ENCODE data around the gene GALNT1. TPM values are rescaled to one million over a fixed set of nuclear protein-coding genes. Genes with fewer than 3 reads are reported as not detected.

The GALNT1 gene
- total RNA-seq, 4 donors from 2014 or later: 47.6 to 129 (median 73.5) TPM

DNA sequence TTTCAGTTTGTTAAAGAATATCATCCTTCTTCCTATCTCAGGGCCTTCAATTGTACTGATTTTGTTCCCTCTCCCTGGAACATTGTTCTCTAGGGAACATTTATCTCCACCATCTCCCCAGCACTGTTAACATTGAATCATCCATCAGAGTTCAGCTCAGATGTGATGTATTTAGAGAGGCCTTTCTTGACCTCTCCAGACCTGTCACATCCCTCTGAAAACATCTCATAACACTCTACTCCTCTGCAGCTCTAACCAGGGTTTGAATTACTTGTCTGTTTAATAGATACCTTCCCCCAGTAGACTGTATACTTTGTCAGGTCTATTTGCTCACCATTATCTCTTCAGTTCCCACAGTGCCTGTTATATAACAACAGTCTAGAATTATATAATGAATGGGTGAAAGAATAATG, 98.6 kb downstream of the GALNT1 start:
- H3K36me3 ChIP-seq: peaks cover 0 to 77% (median 7%) of the 10 kb centered on the region in 3 donors
- intact Hi-C loops (cut with DNase I): no loop called here
- no peak for DNase-seq
- TF ChIP-seq POLR2A (IDR thresholded peaks at IDR 0.05): no peak
- TF ChIP-seq, protein P1, sequence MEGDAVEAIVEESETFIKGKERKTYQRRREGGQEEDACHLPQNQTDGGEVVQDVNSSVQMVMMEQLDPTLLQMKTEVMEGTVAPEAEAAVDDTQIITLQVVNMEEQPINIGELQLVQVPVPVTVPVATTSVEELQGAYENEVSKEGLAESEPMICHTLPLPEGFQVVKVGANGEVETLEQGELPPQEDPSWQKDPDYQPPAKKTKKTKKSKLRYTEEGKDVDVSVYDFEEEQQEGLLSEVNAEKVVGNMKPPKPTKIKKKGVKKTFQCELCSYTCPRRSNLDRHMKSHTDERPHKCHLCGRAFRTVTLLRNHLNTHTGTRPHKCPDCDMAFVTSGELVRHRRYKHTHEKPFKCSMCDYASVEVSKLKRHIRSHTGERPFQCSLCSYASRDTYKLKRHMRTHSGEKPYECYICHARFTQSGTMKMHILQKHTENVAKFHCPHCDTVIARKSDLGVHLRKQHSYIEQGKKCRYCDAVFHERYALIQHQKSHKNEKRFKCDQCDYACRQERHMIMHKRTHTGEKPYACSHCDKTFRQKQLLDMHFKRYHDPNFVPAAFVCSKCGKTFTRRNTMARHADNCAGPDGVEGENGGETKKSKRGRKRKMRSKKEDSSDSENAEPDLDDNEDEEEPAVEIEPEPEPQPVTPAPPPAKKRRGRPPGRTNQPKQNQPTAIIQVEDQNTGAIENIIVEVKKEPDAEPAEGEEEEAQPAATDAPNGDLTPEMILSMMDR (IDR thresholded peaks at IDR 0.05): no peak
- no peak overlapping the region for H3K27ac ChIP-seq
- H3K4me3 ChIP-seq: no peak overlapping the region
- no peaks in the 10 kb centered on the region for H3K9me3 ChIP-seq
- H3K27me3 ChIP-seq: no peaks in the 10 kb centered on the region
- no peaks in the 10 kb centered on the region for H3K4me1 ChIP-seq

DNA sequence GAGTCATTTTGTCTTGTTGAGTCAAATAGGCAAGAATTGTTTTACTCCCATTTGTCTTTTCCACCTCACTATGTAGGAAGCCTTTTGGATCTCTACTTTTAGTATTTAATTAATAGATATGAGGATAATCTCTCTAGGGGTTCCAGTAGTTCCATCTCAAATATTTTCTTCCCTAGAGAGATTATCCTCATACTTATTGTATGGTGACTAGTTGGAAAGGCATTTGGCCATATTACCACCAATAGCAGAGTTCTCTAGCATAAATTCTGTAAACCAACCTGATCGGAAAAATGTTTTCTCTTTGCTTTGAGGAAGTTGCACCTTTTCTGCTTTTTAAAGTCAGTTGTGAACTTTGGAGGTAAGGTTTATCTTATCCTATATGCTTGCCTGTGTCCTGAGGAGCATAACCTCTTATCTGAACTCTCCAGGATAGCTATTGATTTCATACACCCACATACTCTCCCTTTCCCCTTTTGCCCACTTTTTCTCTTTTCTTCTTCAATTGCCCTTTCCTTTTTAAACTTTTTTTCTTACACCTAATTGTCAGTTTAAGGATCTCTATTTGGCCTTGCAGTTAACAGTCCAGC, 100.8 kb downstream of the GALNT1 start:
- 44 to 96% methylated on average over 1 of the region's 1 CpG for WGBS, 2 donors
- Histone ChIP-seq H3K36me3 (peaks cover 0 to 83% (median 7%) of the 10 kb centered on the region in 3 donors), H3K27ac (no peak overlapping the region), H3K4me3 (no peak overlapping the region), H3K4me1 (no peaks in the 10 kb centered on the region), H3K9me3 (no peaks in the 10 kb centered on the region), H3K27me3 (no peaks in the 10 kb centered on the region)
- no peak for DNase-seq
- intact Hi-C loops (cut with DNase I): no loop called here
- TF ChIP-seq, protein P1 (IDR thresholded peaks at IDR 0.05): no peak
- TF ChIP-seq POLR2A (IDR thresholded peaks at IDR 0.05): no peak

DNA sequence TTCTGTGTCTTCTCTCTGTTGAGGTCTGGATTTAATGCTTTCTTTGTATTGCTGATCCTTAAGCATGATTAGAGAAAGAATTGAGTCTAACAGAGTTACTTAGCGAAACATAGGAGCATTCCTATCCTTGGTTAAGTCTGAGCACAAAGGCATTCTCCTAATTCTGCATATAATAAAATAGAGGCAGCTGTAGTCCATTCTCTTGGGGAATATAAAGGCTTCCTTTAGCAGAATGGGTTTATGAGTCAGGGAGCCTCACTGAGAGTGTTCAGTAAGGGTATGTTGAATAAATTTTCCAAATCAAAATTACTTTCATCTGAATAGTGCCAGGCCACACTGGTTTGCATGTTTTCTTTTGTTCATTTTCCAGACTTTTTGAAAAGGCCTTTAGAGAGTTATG, 101.5 kb downstream of the GALNT1 start:
- Histone ChIP-seq H3K36me3 (peaks cover 0 to 81% (median 7%) of the 10 kb centered on the region in 3 donors), H3K27ac (no peak overlapping the region), H3K4me3 (no peak overlapping the region), H3K4me1 (no peaks in the 10 kb centered on the region), H3K27me3 (no peaks in the 10 kb centered on the region), H3K9me3 (no peaks in the 10 kb centered on the region)
- DNase-seq: no peak
- WGBS, 2 donors: 77 to 93% methylated on average over 1 of the region's 1 CpG
- TF ChIP-seq POLR2A (IDR thresholded peaks at IDR 0.05): no peak
- TF ChIP-seq, protein P1 (IDR thresholded peaks at IDR 0.05): no peak
- intact Hi-C loops (cut with DNase I): no loop called here

DNA sequence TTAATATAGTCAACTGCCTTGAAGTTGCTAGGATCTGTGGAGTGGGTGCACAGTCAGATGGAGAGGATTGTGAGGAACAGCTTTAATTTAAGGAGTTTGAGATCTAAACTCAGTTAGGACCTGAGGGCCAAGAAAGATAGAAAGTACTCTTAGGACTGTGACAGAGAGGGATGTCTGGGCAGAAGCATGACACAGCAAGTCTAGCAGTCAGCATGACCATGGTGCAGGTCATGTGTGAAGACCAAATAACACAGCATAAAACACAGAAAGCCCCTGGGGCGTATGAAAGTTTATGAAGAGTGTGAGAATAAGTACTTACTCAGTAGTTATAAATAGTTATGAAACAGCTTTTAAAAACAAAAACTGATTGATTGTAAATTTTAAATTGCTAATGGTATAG, 107.2 kb downstream of the GALNT1 start:
- H3K27me3 ChIP-seq: no peaks in the 10 kb centered on the region
- peaks cover 0 to 65% (median 0%) of the 10 kb centered on the region in 3 donors for H3K36me3 ChIP-seq
- intact Hi-C loops (cut with DNase I): no loop called here
- 40 to 59% methylated on average over 1 of the region's 1 CpG for WGBS, 2 donors
- H3K27ac ChIP-seq: no peak overlapping the region
- no peak for DNase-seq
- H3K4me1 ChIP-seq: no peaks in the 10 kb centered on the region
- H3K9me3 ChIP-seq: no peaks in the 10 kb centered on the region
- no peak overlapping the region for H3K4me3 ChIP-seq
- no peak for TF ChIP-seq POLR2A (IDR thresholded peaks at IDR 0.05)
- TF ChIP-seq, protein P1 (IDR thresholded peaks at IDR 0.05): no peak

DNA sequence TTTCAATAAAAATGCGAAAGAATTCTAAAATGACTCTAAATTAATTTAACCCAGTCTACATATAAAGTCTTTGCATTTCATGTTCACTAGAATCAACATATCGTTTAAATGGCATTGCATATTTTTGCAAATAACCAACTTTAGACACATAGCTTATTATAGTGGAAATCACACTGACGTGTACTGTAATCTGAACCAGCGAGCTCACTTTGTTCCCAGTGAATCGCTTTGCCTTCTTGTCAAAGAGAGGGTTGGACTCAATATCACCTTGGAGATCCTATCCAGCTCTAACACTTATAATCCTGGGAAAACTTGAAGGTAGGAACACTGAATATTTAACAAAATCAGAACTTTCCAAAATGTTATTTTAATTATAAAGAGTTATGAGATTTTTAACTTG, 108.2 kb downstream of the GALNT1 start:
- intact Hi-C loops (cut with DNase I): no loop called here
- DNase-seq: no peak
- H3K4me3 ChIP-seq: no peak overlapping the region
- peaks cover 0 to 65% (median 0%) of the 10 kb centered on the region in 3 donors for H3K36me3 ChIP-seq
- no peak overlapping the region for H3K27ac ChIP-seq
- TF ChIP-seq POLR2A (IDR thresholded peaks at IDR 0.05): no peak
- TF ChIP-seq, protein P1 (IDR thresholded peaks at IDR 0.05): no peak
- no peaks in the 10 kb centered on the region for H3K9me3 ChIP-seq
- WGBS, 2 donors: 87 to 96% methylated on average over 5 of the region's 5 CpGs
- H3K27me3 ChIP-seq: no peaks in the 10 kb centered on the region
- no peaks in the 10 kb centered on the region for H3K4me1 ChIP-seq

Measured in esophagus squamous epithelium (tissue), 5 donors.